ENCODE results near the gene TMEM167A. TPM values are rescaled to one million over a fixed set of nuclear protein-coding genes. Genes with fewer than 3 reads are reported as not detected.
"Not testable (repeated sequence)": the region's sequence is repeated elsewhere in the genome, so short reads cannot be mapped to it uniquely, and the experiment has no call there.

The TMEM167A gene
- total RNA-seq, 2 donors from 2014 or later: 30.8 to 44.9 TPM

- H3K4me1 ChIP-seq (replicated peaks): no peaks in the 10 kb centered on the region
- no peaks in the 10 kb centered on the region for H3K36me3 ChIP-seq
- no peak overlapping the region for H3K4me3 ChIP-seq
- H3K27me3 ChIP-seq (replicated peaks; ENCODE audit: insufficient read depth): no peaks in the 10 kb centered on the region
- H3K27ac ChIP-seq: no peak overlapping the region
- intact Hi-C loops (cut with DNase I): no loop called here
- 88% methylated on average over 2 of the region's 2 CpGs for WGBS
- no peaks in the 10 kb centered on the region for H3K9me3 ChIP-seq
- TF ChIP-seq POLR2AphosphoS5 (IDR thresholded peaks at IDR 0.05) (no peak), CTCF (IDR thresholded peaks at IDR 0.05) (no peak), POLR2A (IDR thresholded peaks at IDR 0.05) (no peak)
- DNase-seq (ENCODE audit: low spot score): no peak
Measured at GRCh38 chr5:83069096-83069799, 7.9 kb downstream of the TMEM167A start.

GRCh38 chr5:83067377-83067776 is 9.8 kb downstream of the TMEM167A start:
- H3K36me3 ChIP-seq; DNase-seq (ENCODE audit: low spot score); H3K4me1 ChIP-seq (replicated peaks); intact Hi-C loops (cut with DNase I); H3K27me3 ChIP-seq (replicated peaks; ENCODE audit: insufficient read depth); H3K4me3 ChIP-seq; H3K9me3 ChIP-seq; H3K27ac ChIP-seq: not testable (repeated sequence)
- WGBS: 93% methylated on average over 4 of the region's 4 CpGs

GRCh38 chr5:83066548-83067110 is 10.6 kb downstream of the TMEM167A start:
- Histone ChIP-seq H3K9me3 (no peaks in the 10 kb centered on the region), H3K27me3 (replicated peaks; ENCODE audit: insufficient read depth) (no peaks in the 10 kb centered on the region), H3K4me3 (no peak overlapping the region), H3K36me3 (no peaks in the 10 kb centered on the region), H3K4me1 (replicated peaks) (no peaks in the 10 kb centered on the region), H3K27ac (no peak overlapping the region)
- WGBS: 90% methylated on average over 3 of the region's 3 CpGs
- DNase-seq (ENCODE audit: low spot score): no peak
- TF ChIP-seq POLR2AphosphoS5 (IDR thresholded peaks at IDR 0.05) (no peak), POLR2A (IDR thresholded peaks at IDR 0.05) (no peak), CTCF (IDR thresholded peaks at IDR 0.05) (no peak)
- intact Hi-C loops (cut with DNase I): no loop called here

GRCh38 chr5:83059341-83059740 is 17.9 kb downstream of the TMEM167A start:
- Histone ChIP-seq H3K4me3 (no peak overlapping the region), H3K36me3 (no peaks in the 10 kb centered on the region), H3K27me3 (replicated peaks; ENCODE audit: insufficient read depth) (no peaks in the 10 kb centered on the region), H3K27ac (no peak overlapping the region), H3K9me3 (no peaks in the 10 kb centered on the region), H3K4me1 (replicated peaks) (no peaks in the 10 kb centered on the region)
- intact Hi-C loops (cut with DNase I): no loop called here
- no peak for DNase-seq (ENCODE audit: low spot score)
- TF ChIP-seq CTCF (IDR thresholded peaks at IDR 0.05) (no peak), POLR2AphosphoS5 (IDR thresholded peaks at IDR 0.05) (no peak), POLR2A (IDR thresholded peaks at IDR 0.05) (no peak)
- WGBS: 78% methylated on average over 2 of the region's 2 CpGs

GRCh38 chr5:83058726-83059125 is 18.5 kb downstream of the TMEM167A start:
- H3K9me3 ChIP-seq: no peaks in the 10 kb centered on the region
- no peak for DNase-seq (ENCODE audit: low spot score)
- no peaks in the 10 kb centered on the region for H3K36me3 ChIP-seq
- no peak overlapping the region for H3K4me3 ChIP-seq
- intact Hi-C loops (cut with DNase I): no loop called here
- H3K27me3 ChIP-seq (replicated peaks; ENCODE audit: insufficient read depth): no peaks in the 10 kb centered on the region
- H3K27ac ChIP-seq: no peak overlapping the region
- no peak for TF ChIP-seq POLR2AphosphoS5 (IDR thresholded peaks at IDR 0.05)
- no peaks in the 10 kb centered on the region for H3K4me1 ChIP-seq (replicated peaks)

GRCh38 chr5:83055166-83055565 is 22.0 kb downstream of the TMEM167A start:
- Histone ChIP-seq H3K27ac (no peak overlapping the region), H3K36me3 (no peaks in the 10 kb centered on the region), H3K9me3 (no peaks in the 10 kb centered on the region), H3K4me1 (replicated peaks) (no peaks in the 10 kb centered on the region), H3K27me3 (replicated peaks; ENCODE audit: insufficient read depth) (no peaks in the 10 kb centered on the region), H3K4me3 (no peak overlapping the region)
- no peak for TF ChIP-seq POLR2AphosphoS5 (IDR thresholded peaks at IDR 0.05)
- no peak for TF ChIP-seq POLR2A (IDR thresholded peaks at IDR 0.05)
- no peak for TF ChIP-seq CTCF (IDR thresholded peaks at IDR 0.05)
- no peak for DNase-seq (ENCODE audit: low spot score)
- intact Hi-C loops (cut with DNase I): no loop called here
- 94% methylated on average over 2 of the region's 2 CpGs for WGBS
